SH-SY5Y (cell line): ENCODE results near the gene YWHAE.

Experiments
- GATA2 ChIP-seq: IDR thresholded peaks from 2 replicates; pipeline ENCODE4 v1.6.1; 2011; ENCODE audit warnings: mild to moderate bottlenecking, low read depth, low read length
- GATA3 ChIP-seq: IDR thresholded peaks from 2 replicates; pipeline ENCODE4 v1.6.1; 2011; ENCODE audit warnings: low read depth, mild to moderate bottlenecking, low read length, moderate library complexity

DNA sequence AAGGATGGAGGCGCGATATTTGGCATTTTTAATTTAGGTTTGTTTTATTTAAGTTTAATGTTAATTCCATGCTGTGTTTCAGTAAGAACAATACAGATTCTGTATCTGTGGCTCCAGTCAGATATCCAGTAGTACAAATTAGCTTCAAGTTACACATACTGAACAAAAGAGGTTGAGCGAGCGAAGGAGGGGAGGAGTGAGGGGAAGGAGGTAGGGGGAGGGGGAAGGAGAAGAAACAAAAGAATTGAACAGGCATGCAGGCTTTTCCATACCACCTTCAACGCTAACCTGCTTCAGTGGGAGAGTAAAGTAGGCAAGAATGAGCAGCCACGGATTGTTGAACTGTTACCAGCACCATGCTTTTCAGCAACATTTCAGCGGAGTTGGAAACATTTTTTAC lies 55.5 kb downstream of the YWHAE start:
- TF ChIP-seq GATA3, result no peak
- TF ChIP-seq GATA2, result no peak
